ENCODE data around the gene NAA25. TPM values are rescaled to one million over a fixed set of nuclear protein-coding genes. Genes with fewer than 3 reads are reported as not detected.
"Not testable (repeated sequence)": the region's sequence is repeated elsewhere in the genome, so short reads cannot be mapped to it uniquely, and the experiment has no call there.

The NAA25 gene
- total and polyA plus RNA-seq, 8 donors: 2.3 to 72.6 (median 11.3) TPM

DNA sequence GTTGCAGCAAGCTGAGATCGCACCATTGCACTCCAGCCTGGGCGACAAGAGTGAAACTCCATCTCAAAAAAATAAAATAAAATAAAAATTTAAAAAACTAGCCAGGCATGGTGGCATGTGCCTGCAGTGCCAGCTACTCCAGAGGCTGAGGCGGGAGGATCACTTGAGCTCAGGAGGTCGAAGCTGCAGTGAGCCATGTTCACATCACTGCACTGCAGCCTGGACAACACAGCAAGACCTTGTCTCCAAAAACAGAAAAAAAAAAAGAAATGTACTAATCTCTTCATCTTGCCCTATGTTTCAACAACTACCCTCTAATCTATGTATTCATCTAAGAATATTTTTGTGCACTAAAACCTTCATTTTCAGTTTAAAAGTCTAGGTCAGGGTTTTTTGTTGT is 6.5 kb downstream of the NAA25 start:
- H3K4me3 ChIP-seq: no peak overlapping the region
- H3K9me3 ChIP-seq: no peaks in the 10 kb centered on the region
- H3K36me3 ChIP-seq: peaks cover 5 to 45% (median 37%) of the 10 kb centered on the region in 4 donors
- TF ChIP-seq EP300 (IDR thresholded peaks at IDR 0.05) (no peak), POLR2AphosphoS5 (IDR thresholded peaks at IDR 0.05) (no peak), POLR2A (IDR thresholded peaks at IDR 0.05) (no peak)
- TF ChIP-seq, protein P1, sequence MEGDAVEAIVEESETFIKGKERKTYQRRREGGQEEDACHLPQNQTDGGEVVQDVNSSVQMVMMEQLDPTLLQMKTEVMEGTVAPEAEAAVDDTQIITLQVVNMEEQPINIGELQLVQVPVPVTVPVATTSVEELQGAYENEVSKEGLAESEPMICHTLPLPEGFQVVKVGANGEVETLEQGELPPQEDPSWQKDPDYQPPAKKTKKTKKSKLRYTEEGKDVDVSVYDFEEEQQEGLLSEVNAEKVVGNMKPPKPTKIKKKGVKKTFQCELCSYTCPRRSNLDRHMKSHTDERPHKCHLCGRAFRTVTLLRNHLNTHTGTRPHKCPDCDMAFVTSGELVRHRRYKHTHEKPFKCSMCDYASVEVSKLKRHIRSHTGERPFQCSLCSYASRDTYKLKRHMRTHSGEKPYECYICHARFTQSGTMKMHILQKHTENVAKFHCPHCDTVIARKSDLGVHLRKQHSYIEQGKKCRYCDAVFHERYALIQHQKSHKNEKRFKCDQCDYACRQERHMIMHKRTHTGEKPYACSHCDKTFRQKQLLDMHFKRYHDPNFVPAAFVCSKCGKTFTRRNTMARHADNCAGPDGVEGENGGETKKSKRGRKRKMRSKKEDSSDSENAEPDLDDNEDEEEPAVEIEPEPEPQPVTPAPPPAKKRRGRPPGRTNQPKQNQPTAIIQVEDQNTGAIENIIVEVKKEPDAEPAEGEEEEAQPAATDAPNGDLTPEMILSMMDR (IDR thresholded peaks at IDR 0.05): no peak
- intact Hi-C loops (cut with DNase I; ENCODE audit: low total_unique reads): no loop called here
- H3K27me3 ChIP-seq: no peaks in the 10 kb centered on the region
- H3K4me1 ChIP-seq: peaks cover 11 to 54% (median 31%) of the 10 kb centered on the region in 4 donors
- DNase-seq: no peak
- H3K27ac ChIP-seq: no peak overlapping the region
- WGBS, 5 donors: 81 to 99% (median 97%) methylated on average over 4 of the region's 4 CpGs

DNA sequence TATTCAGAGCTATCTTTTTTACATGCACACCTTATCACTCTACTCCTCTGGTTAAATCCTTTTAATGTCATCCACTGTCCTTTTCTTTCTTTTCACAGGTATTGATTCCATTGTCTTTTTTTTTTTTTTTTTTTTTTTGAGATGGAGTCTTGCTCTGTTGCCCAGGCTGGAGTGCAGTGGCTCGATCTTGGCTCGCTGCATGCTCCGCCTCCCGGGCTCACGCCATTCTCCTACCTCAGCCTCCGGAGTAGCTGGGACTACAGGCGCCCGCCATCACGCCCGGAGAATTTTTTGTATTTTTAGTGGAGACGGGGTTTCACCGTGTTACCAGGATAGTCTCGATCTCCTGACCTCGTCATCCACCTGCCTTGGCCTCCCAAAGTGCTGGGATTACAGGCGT is 8.1 kb downstream of the NAA25 start:
- peaks cover 0 to 51% (median 28%) of the 10 kb centered on the region in 4 donors for H3K4me1 ChIP-seq
- H3K4me3 ChIP-seq; intact Hi-C loops (cut with DNase I; ENCODE audit: low total_unique reads); H3K27me3 ChIP-seq; H3K9me3 ChIP-seq; H3K27ac ChIP-seq; DNase-seq: not testable (repeated sequence)
- peaks cover 5 to 55% (median 42%) of the 10 kb centered on the region in 4 donors for H3K36me3 ChIP-seq
- 94 to 99% (median 98%) methylated on average over 15 of the region's 15 CpGs for WGBS, 5 donors

DNA sequence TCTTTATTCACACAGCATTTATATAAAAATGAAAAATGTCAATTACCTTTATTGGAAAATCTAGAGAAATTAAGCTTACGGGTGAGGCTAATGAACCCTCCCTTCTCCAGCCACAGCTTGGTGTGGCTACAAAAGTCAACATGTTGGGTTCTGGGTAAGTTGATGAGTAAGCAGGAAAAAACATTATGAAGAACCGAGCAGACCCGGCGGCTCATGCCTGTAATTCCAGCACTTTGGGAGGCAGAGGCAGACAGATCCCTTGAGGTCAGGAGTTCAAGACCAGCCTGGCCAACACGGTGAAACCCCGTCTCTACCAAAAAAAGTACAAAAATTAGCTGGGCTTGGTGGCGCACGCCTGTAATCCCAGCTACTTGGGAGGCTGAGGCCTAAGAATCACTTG is 10.9 kb downstream of the NAA25 start:
- no peak for DNase-seq
- 85 to 94% (median 88%) methylated on average over 8 of the region's 8 CpGs for WGBS, 5 donors
- intact Hi-C loops (cut with DNase I; ENCODE audit: low total_unique reads): no loop called here

DNA sequence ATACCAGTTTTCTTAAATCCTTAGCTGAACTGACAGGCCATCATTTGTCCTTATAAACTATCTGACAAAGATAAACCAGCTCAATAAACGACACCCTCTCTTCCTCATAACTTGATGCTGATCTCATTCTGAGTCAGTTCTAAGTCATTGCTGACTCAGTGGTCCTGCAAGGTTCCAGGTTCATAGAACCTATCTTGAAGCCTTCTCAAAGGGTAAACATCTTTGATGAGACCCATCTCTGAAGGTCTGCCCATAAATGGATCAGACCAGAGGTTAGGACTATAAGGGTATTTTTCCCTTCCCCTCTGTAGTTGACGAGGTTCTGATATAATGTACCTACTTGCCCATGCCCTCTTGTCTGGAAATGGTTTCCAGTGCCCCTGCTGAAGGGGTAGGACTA is 11.9 kb downstream of the NAA25 start:
- WGBS, 5 donors: 37 to 56% (median 48%) methylated on average over 2 of the region's 2 CpGs
- peaks cover 0 to 26% (median 14%) of the 10 kb centered on the region in 4 donors for H3K4me1 ChIP-seq
- no peak overlapping the region for H3K4me3 ChIP-seq
- intact Hi-C loops (cut with DNase I; ENCODE audit: low total_unique reads): no loop called here
- H3K27ac ChIP-seq: peak overlapping the region in 2 of 5 donors; percentile 34 to 39
- DNase-seq: no peak
- H3K27me3 ChIP-seq: no peaks in the 10 kb centered on the region
- TF ChIP-seq POLR2AphosphoS5 (IDR thresholded peaks at IDR 0.05) (peak in 1 of 3 donors; percentile 18), POLR2A (IDR thresholded peaks at IDR 0.05) (no peak)
- peaks cover 15 to 67% (median 61%) of the 10 kb centered on the region in 4 donors for H3K36me3 ChIP-seq
- no peaks in the 10 kb centered on the region for H3K9me3 ChIP-seq

More for the DNA sequence above, 10.9 kb downstream of the NAA25 start:
- Histone ChIP-seq H3K4me3 (no peak overlapping the region), H3K27me3 (no peaks in the 10 kb centered on the region), H3K9me3 (no peaks in the 10 kb centered on the region), H3K4me1 (peaks cover 0 to 26% (median 14%) of the 10 kb centered on the region in 4 donors), H3K36me3 (peaks cover 5 to 58% (median 52%) of the 10 kb centered on the region in 4 donors), H3K27ac (peak overlapping the region in 3 of 5 donors; percentile 17 to 39 (median 34))
- no peak for TF ChIP-seq POLR2AphosphoS5 (IDR thresholded peaks at IDR 0.05)
- TF ChIP-seq EP300 (IDR thresholded peaks at IDR 0.05): no peak
- TF ChIP-seq POLR2A (IDR thresholded peaks at IDR 0.05): no peak
- TF ChIP-seq, protein P1 (IDR thresholded peaks at IDR 0.05): no peak

DNA sequence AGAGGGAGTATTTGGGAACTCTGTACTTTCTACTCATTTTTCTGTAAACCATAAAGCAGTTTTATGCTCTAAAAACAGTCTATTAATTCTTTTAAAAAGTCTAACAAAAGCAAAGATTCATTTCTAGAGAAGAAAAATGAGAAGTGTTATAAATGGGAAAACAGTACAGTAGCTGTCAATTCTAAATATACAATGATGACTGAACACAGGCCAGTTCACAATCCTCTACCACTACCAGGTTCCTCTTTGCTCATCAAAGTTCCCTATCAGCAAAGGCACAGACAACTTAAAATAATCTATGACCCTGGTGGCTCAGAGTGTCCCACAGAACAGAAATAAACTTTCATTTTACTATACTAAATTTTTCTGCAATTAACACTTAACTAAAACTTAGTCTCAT is 12.5 kb downstream of the NAA25 start:
- peak overlapping the region in 1 of 5 donors; percentile 39 for H3K27ac ChIP-seq
- TF ChIP-seq EP300 (IDR thresholded peaks at IDR 0.05) (no peak), POLR2A (IDR thresholded peaks at IDR 0.05) (no peak), POLR2AphosphoS5 (IDR thresholded peaks at IDR 0.05) (no peak)
- TF ChIP-seq, protein P1 (IDR thresholded peaks at IDR 0.05): no peak

More for the DNA sequence above, 12.5 kb downstream of the NAA25 start:
- intact Hi-C loops (cut with DNase I; ENCODE audit: low total_unique reads): no loop called here
- no peak overlapping the region for H3K4me3 ChIP-seq
- H3K9me3 ChIP-seq: no peaks in the 10 kb centered on the region
- peaks cover 18 to 68% (median 61%) of the 10 kb centered on the region in 4 donors for H3K36me3 ChIP-seq
- no peaks in the 10 kb centered on the region for H3K27me3 ChIP-seq
- no peak for DNase-seq
- peaks cover 0 to 26% (median 14%) of the 10 kb centered on the region in 4 donors for H3K4me1 ChIP-seq
